B cell (primary cell): ENCODE results near the gene TUBB4A. TPM values are rescaled to one million over a fixed set of nuclear protein-coding genes. Genes with fewer than 3 reads are reported as not detected.
A peak's percentile ranks its signal among the peaks of the same experiment; 100 is the strongest.

Experiments
- ATAC-seq: fragments of 200-7000 bp; cut with Tn5 transposase; one replicate; pipeline ENCODE4 v1.10.0; 2021; ENCODE audit warnings: low read depth, mild to moderate bottlenecking, moderate number of reproducible peaks, moderate library complexity
- CTCF ChIA-PET: fragments of 350-600 bp; sonication (Branson Sonifier 250); formaldehyde crosslinking; loops from one replicate; lab custom pipeline; 2021; ENCODE audit warnings: antibody characterized with exemption, inconsistent platforms; lab: Charles Lee
- POLR2A ChIA-PET: fragments of 350-600 bp; sonication (Branson Sonifier 250); formaldehyde crosslinking; loops from one replicate; lab custom pipeline; 2021; ENCODE audit warnings: antibody characterized with exemption; lab: Charles Lee
- DNase-seq: peaks from one replicate; pipeline ENCODE4 v3.0.0; 2013
- H2AFZ ChIP-seq: 2 replicates; pipeline ENCODE4 v1.6.1; 2012; ENCODE audit warnings: mild to moderate bottlenecking, low read depth, low read length; ENCODE audit not compliant: insufficient read depth, poor library complexity, severe bottlenecking
- H3K27ac ChIP-seq, 2 donors: 1 replicate in 1 of 2; 2 replicates in 1 of 2; pipeline ENCODE4 v1.5.1; 2012 to 2013; ENCODE audit warnings: low read length in 2 of 2, mild to moderate bottlenecking in 2 of 2, moderate library complexity in 1 of 2
- H3K27me3 ChIP-seq, 4 experiments: fragments of 200-600 bp in 1 of 4; sonication (generic) in 1 of 4; replicated peaks in 1 of 4; 1 replicate in 2 of 4; 2 replicates in 2 of 4; pipeline versions ENCODE4 v1.6.1 to v1.7.0; 2013 to 2016; ENCODE audit warnings: low read length in 3 of 4, mild to moderate bottlenecking in 2 of 4, mixed read lengths in 1 of 4, moderate library complexity in 1 of 4; ENCODE audit not compliant: insufficient read depth in 4 of 4, control insufficient read depth in 3 of 4; ENCODE audit errors: control extremely low read depth in 1 of 4
- H3K36me3 ChIP-seq, 2 experiments: replicated peaks in 1 of 2; 1 replicate in 1 of 2; 2 replicates in 1 of 2; pipeline versions ENCODE4 v1.6.1 to v1.7.1; 2013; ENCODE audit warnings: low read length in 1 of 2; ENCODE audit not compliant: insufficient read depth in 2 of 2, control insufficient read depth in 1 of 2; ENCODE audit errors: control extremely low read depth in 1 of 2, extremely low read depth in 1 of 2
- H3K4me1 ChIP-seq, 2 donors: fragments of 200-600 bp in 1 of 2; sonication (generic) in 1 of 2; 1 replicate in 1 of 2; 2 replicates in 1 of 2; pipeline versions ENCODE4 v1.5.1 to v1.6.1; 2013 to 2017; ENCODE audit warnings: low read length in 2 of 2; ENCODE audit not compliant: control insufficient read depth in 2 of 2, insufficient read depth in 2 of 2
- H3K4me2 ChIP-seq: replicated peaks from 2 replicates; pipeline ENCODE3; 2012; ENCODE audit warnings: mild to moderate bottlenecking, low read depth, low read length; ENCODE audit not compliant: poor library complexity, severe bottlenecking
- H3K4me3 ChIP-seq, 5 experiments: fragments of 200-600 bp in 1 of 5; sonication (generic) in 1 of 5; 1 replicate in 3 of 5; 2 replicates in 2 of 5; pipeline versions ENCODE4 v1.5.1 to v1.7.0; 2011 to 2016; ENCODE audit warnings: low read length in 4 of 5, mild to moderate bottlenecking in 4 of 5, low read depth in 2 of 5, control low read depth in 1 of 5, moderate library complexity in 1 of 5; ENCODE audit not compliant: insufficient read depth in 1 of 5; ENCODE audit errors: control extremely low read depth in 1 of 5, extremely low read depth in 1 of 5
- H3K79me2 ChIP-seq: fragments of 200-600 bp; sonication (generic); one replicate; pipeline ENCODE4 v1.6.0; 2016; ENCODE audit warnings: low read length; ENCODE audit not compliant: control insufficient read depth, insufficient read depth
- H3K9ac ChIP-seq: fragments of 200-600 bp; sonication (generic); 2 replicates; pipeline ENCODE4 v1.6.1; 2017; ENCODE audit warnings: mild to moderate bottlenecking, low read length, moderate library complexity
- H3K9me3 ChIP-seq, 3 donors: one replicate each; pipeline versions ENCODE4 v1.6.1 to v1.7.1; 2013; ENCODE audit warnings: low read length in 2 of 3; ENCODE audit not compliant: control insufficient read depth in 2 of 3, insufficient read depth in 1 of 3; ENCODE audit errors: control extremely low read depth in 1 of 3
- H4K20me1 ChIP-seq: 2 replicates; pipeline ENCODE4 v1.6.0; 2012; ENCODE audit warnings: mild to moderate bottlenecking, low read length; ENCODE audit not compliant: insufficient read depth, control insufficient read depth, poor library complexity, severe bottlenecking
- H3K27ac Mint-ChIP-seq: one replicate; pipeline ENCODE4 v1.8.0; 2021; ENCODE audit warnings: mixed read lengths
- H3K27me3 Mint-ChIP-seq: one replicate; pipeline ENCODE4 v1.8.0; 2021; ENCODE audit warnings: mixed read lengths
- H3K4me1 Mint-ChIP-seq: one replicate; pipeline ENCODE4 v1.8.0; 2021; ENCODE audit warnings: mixed read lengths
- H3K4me3 Mint-ChIP-seq: one replicate; pipeline ENCODE4 v1.8.0; 2021; ENCODE audit warnings: mixed read lengths
- H3K9me3 Mint-ChIP-seq: one replicate; pipeline ENCODE4 v1.8.0; 2022; ENCODE audit warnings: mixed read lengths; ENCODE audit not compliant: insufficient read depth
- EZH2 ChIP-seq: IDR thresholded peaks from 2 replicates; pipeline ENCODE4 v1.6.1; 2012; ENCODE audit warnings: borderline replicate concordance, low read depth, mild to moderate bottlenecking, moderate library complexity, low read length; ENCODE audit not compliant: insufficient read depth, poor library complexity, severe bottlenecking
- WGBS: methylation state at CpG from one replicate; pipeline ENCODE4 v1.1.5; 2013; ENCODE audit warnings: missing lambda C conversion rate; ENCODE audit not compliant: insufficient coverage; 5-methylcytosine and 5-hydroxymethylcytosine counted together
- intact Hi-C: fragments of 100-400 bp; cut with micrococcal nuclease; formaldehyde crosslinking; loops from one replicate; pipeline ENCODE4 v1.10.0; 2022
- polyA plus RNA-seq: library from polyadenylated mRNA; depleted of rRNA; stranded (reverse); fragments of >200 nt; gene quantifications from 2 replicates; pipeline ENCODE4 v1.2.3, GENCODE V29; 2012
- total RNA-seq, 2 donors: library from RNA; stranded (reverse); fragments of 120-200 nt in 1 of 2; gene quantifications; 1 replicate in 1 of 2; 2 replicates in 1 of 2; pipeline versions ENCODE4 v1.2.3 to v1.2.4, GENCODE V29; 2013 to 2022
- TF ChIP-seq, protein P1 (sequence below): fragments of 200-600 bp; IDR thresholded peaks from one replicate; pipeline ENCODE4 v1.8.0; 2022; ENCODE audit warnings: antibody characterized with exemption, mild to moderate bottlenecking

The TUBB4A gene
- total and polyA plus RNA-seq, 2 donors (not counting 1 experiment from before 2014, with no cell fraction given) = 3.9 to 21.9 TPM

DNA sequence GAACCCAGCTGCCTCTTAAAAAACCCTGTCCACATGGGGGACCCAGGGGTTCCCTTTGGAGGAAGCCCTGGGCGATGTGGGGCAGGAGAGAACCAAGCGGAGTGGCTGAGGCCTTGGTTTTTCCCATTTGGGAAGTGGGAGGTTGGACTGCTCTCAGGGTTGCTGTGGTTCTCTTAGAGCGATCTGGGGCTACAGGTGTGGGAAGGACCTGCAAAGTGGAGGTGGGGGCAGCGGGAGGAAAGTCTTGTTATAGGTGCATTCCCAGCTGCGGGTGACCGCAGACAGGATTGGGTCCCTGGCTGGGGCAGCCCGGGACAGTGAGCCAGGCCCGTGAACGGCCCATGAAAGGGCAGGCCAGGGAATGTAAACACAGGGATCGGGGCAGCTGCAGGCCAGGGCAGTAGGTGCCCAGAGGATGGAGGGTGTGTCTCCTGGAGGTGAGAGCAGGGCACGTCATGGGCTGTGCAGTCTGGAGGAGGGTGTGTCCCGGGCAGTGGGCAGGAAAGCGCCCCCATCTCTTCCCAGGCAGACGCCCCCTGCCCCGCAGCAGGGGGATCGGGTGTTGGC is 43.3 kb downstream of the TUBB4A start:
- ChIA-PET POLR2A (interaction anchor here (0.5 to 1.3 kb wide), 3 partner anchors 23 to 68 kb away, joined by 3 to 10 read pairs (median 5); partner anchors contain the start of gene DENND1C), CTCF (interaction anchor here (0.6 to 1.1 kb wide), 2 partner anchors 34 to 195 kb away, joined by 3 to 4 read pairs; partner anchors contain the start of gene KHSRP)
- peak overlapping the region; percentile 85 for H3K4me2 ChIP-seq
- ATAC-seq (no peak), DNase-seq (peak; percentile 40)
- peaks cover 0 to 24% (median 8%) of the 10 kb centered on the region in 3 donors for H3K9me3 ChIP-seq
- H3K27me3 Mint-ChIP-seq = no peaks in the 10 kb centered on the region
- H3K27ac Mint-ChIP-seq = peak overlapping the region; percentile 88
- peaks cover 22% of the 10 kb centered on the region for H3K4me1 Mint-ChIP-seq
- H3K79me2 ChIP-seq = no peaks in the 10 kb centered on the region
- H3K4me3 Mint-ChIP-seq = peak overlapping the region; percentile 95
- intact Hi-C loops = no loop called here
- TF ChIP-seq, protein P1, sequence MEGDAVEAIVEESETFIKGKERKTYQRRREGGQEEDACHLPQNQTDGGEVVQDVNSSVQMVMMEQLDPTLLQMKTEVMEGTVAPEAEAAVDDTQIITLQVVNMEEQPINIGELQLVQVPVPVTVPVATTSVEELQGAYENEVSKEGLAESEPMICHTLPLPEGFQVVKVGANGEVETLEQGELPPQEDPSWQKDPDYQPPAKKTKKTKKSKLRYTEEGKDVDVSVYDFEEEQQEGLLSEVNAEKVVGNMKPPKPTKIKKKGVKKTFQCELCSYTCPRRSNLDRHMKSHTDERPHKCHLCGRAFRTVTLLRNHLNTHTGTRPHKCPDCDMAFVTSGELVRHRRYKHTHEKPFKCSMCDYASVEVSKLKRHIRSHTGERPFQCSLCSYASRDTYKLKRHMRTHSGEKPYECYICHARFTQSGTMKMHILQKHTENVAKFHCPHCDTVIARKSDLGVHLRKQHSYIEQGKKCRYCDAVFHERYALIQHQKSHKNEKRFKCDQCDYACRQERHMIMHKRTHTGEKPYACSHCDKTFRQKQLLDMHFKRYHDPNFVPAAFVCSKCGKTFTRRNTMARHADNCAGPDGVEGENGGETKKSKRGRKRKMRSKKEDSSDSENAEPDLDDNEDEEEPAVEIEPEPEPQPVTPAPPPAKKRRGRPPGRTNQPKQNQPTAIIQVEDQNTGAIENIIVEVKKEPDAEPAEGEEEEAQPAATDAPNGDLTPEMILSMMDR = no peak
- no peak for TF ChIP-seq EZH2
- peaks cover under 1 to 25% of the 10 kb centered on the region in 2 donors for H3K4me1 ChIP-seq
- WGBS = 55% methylated on average over 16 of the region's 16 CpGs
- H3K9me3 Mint-ChIP-seq = no peaks in the 10 kb centered on the region
- H2AFZ ChIP-seq = peak overlapping the region; percentile 96
- H4K20me1 ChIP-seq = no peaks in the 10 kb centered on the region
- H3K9ac ChIP-seq = peak overlapping the region; percentile 90
- H3K27ac ChIP-seq = no peak overlapping the region
- H3K36me3 ChIP-seq = peaks cover 0 to 6% of the 10 kb centered on the region in 2 experiments
- H3K4me3 ChIP-seq = peak overlapping the region in 4 of 5 experiments; percentile 70 to 93 (median 82)
- H3K27me3 ChIP-seq = peaks cover 0 to 2% (median 0%) of the 10 kb centered on the region in 4 experiments
